Ascending aorta (tissue), 2 donors: ENCODE data around the gene USP47. TPM values are rescaled to one million over a fixed set of nuclear protein-coding genes. Genes with fewer than 3 reads are reported as not detected.
A peak's percentile ranks its signal among the peaks of the same experiment; 100 is the strongest.

ENCODE experiments used
- DNase-seq, 2 donors: peaks; one replicate each; pipeline ENCODE4 v3.0.0-alpha.2; 2019; ENCODE audit warnings: low spot score in 2 of 2
- H3K27ac ChIP-seq, 2 donors: fragments of 200-600 bp; sonication (generic); one replicate each; pipeline ENCODE4 v1.5.1; 2016 to 2017; ENCODE audit warnings: mild to moderate bottlenecking in 1 of 2
- H3K27me3 ChIP-seq: fragments of 200-600 bp; sonication (generic); one replicate; pipeline ENCODE4 v1.5.1; 2017
- H3K36me3 ChIP-seq, 2 donors: fragments of 200-600 bp; sonication (generic); one replicate each; pipeline ENCODE4 v1.5.1; 2016
- H3K4me1 ChIP-seq, 2 donors: fragments of 200-600 bp; sonication (generic); one replicate each; pipeline ENCODE4 v1.5.1; 2016 to 2017; ENCODE audit warnings: mild to moderate bottlenecking in 1 of 2
- H3K4me3 ChIP-seq, 2 donors: fragments of 200-600 bp; sonication (generic); one replicate each; pipeline ENCODE4 v1.5.1; 2016 to 2017; ENCODE audit warnings: mild to moderate bottlenecking in 1 of 2
- H3K9me3 ChIP-seq, 2 donors: fragments of 200-600 bp; sonication (generic); one replicate each; pipeline ENCODE4 v1.5.1; 2016
- intact Hi-C: fragments of 100-400 bp; cut with DNase I; formaldehyde crosslinking; loops from one replicate; pipeline ENCODE4 v1.15.1; 2023
- total RNA-seq: library from RNA; depleted of rRNA; stranded (reverse); fragments of >200 nt; gene quantifications from one replicate; pipeline ENCODE4 v1.1.0, GENCODE V29; 2016
- TF ChIP-seq, protein P1 (sequence below), 3 experiments: fragments of 200-600 bp in 2 of 3; fragments of 450-650 bp in 1 of 3; sonication (generic) in 2 of 3; IDR thresholded peaks; one replicate each; pipeline ENCODE4 v1.5.1; 2016 to 2019; ENCODE audit warnings: antibody characterized with exemption in 3 of 3, mild to moderate bottlenecking in 1 of 3, moderate library complexity in 1 of 3

USP47 gene
- total RNA-seq, 1 donor from 2014 or later = 18.2 TPM

DNA sequence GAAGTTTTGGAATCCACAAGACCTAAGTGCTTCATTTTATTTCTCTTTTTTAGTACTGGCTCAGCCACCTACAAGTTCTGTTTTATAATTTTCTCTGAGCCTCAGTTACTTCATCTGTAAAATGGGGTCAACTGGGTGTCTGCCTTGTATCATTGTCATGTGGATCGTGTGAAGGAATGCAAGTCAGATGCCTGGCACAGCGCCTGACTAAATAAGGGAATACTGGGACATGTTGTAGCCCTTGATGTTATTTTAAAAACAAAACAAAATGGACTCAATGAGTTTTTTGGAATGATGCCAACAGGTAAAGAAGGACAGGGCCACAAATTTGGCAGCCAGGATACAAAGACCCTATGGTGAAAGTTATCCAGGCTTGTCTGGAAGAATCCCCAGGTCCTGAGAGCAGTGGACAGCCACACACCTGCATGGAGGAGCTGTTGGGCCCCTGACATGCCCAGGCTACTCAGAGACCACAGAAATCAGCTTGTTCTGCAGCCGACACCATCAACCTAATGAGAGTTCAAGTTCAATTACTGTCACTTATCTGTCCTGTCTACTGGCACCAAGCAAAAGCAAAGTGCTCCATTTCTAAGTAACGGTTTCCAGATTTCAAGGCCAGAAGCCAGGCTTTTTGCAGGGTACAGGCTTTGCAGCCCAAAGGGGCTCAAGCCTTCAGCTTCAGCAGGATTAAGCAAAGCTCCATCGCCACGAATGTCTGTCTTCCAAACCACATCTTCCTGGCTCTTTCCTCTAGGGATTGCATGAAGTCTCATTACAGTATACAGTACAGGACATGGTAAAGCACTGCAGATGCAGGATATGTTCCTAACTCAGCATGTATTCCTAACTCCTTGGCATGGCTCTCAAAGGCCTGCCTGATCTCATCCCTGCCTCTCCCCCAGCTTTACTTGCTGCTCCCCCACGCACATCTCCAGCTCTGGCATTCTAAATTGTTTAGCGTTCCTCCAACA is 148.3 kb downstream of the USP47 start:
- Histone ChIP-seq H3K9me3 (no peaks in the 10 kb centered on the region), H3K27me3 (no peaks in the 10 kb centered on the region), H3K36me3 (peaks cover 3 to 23% of the 10 kb centered on the region in 2 donors), H3K4me1 (peaks cover 4 to 15% of the 10 kb centered on the region in 2 donors), H3K4me3 (no peak overlapping the region), H3K27ac (peak overlapping the region in 1 of 2 donors; percentile 23)
- intact Hi-C loops = no loop called here
- TF ChIP-seq, protein P1, sequence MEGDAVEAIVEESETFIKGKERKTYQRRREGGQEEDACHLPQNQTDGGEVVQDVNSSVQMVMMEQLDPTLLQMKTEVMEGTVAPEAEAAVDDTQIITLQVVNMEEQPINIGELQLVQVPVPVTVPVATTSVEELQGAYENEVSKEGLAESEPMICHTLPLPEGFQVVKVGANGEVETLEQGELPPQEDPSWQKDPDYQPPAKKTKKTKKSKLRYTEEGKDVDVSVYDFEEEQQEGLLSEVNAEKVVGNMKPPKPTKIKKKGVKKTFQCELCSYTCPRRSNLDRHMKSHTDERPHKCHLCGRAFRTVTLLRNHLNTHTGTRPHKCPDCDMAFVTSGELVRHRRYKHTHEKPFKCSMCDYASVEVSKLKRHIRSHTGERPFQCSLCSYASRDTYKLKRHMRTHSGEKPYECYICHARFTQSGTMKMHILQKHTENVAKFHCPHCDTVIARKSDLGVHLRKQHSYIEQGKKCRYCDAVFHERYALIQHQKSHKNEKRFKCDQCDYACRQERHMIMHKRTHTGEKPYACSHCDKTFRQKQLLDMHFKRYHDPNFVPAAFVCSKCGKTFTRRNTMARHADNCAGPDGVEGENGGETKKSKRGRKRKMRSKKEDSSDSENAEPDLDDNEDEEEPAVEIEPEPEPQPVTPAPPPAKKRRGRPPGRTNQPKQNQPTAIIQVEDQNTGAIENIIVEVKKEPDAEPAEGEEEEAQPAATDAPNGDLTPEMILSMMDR (IDR thresholded peaks at IDR 0.05) = no peak
- peak in 1 of 2 donors; percentile 69 for DNase-seq

DNA sequence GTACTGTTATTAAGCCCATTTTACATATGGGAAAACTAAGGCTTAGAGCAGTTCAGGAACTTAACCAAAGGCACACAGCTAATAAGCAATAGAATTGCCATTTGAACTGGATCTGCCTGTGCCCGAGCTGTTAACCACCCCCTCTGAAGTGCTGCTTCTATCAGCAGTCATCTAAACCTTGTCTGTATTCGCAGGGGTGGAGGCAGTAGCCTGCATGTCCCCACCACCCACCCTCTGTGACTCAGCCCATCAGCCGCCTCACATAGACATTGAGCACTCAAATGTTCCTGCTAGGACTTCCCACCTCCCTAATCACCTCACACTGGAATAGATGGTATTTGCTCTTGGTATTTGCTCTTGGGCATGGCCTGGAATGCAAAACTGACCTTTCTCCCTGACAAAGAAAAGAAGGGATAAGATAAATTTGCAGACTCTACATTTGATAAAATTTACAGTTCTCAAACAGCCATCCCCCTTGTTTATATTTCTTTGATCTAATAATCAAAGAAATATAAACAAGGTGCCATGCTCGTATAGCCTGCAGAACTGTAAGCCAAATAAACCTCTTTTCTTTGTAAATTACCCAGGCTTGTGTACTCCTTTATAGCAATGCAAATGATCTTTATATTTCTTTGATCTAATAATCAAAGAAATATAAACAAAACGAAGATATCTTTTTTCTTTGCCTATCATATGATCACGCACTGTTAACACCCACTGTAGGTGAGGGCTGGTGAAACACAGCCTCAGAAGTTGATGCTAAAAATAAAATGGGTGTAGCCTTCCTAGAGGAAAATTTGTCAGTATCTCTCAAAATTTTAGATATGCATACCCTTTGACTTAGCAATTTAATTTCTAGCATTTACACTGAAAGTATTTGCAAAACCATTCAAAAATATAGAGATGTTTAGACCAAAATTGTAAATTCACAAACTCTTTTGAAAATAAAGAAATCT is 150.8 kb downstream of the USP47 start:
- Histone ChIP-seq H3K27ac (peak overlapping the region in 1 of 2 donors; percentile 25), H3K4me3 (no peak overlapping the region), H3K9me3 (no peaks in the 10 kb centered on the region), H3K36me3 (peaks cover 20 to 46% of the 10 kb centered on the region in 2 donors), H3K4me1 (peaks cover 0 to 5% of the 10 kb centered on the region in 2 donors), H3K27me3 (no peaks in the 10 kb centered on the region)
- peak in 1 of 2 donors; percentile 44 for DNase-seq
- intact Hi-C loops = no loop called here
- TF ChIP-seq, protein P1 (IDR thresholded peaks at IDR 0.05) = no peak

DNA sequence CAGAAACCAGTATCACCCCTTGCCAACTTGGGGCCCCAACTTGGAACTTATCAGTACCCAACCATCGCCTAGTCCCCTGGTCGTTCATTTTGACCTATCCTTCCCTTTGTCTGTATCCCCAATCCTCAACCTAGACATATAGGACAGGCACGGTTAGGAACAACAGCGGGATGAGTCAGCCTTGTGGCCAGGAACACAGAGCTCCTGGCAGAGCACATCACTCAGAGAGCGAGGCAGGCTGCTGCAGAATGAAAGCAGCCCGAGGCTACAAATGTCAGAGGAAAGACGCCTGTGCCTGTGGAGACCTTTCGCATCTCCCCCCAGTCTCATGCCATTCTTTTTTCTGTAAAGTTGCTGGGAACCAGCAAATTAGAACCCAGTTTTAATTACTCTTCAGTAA is 152.1 kb downstream of the USP47 start:
- Histone ChIP-seq H3K27ac (peak overlapping the region; percentile 41 to 53), H3K4me3 (no peak overlapping the region), H3K4me1 (peaks cover 0 to 7% of the 10 kb centered on the region in 2 donors), H3K36me3 (peaks cover 27 to 58% of the 10 kb centered on the region in 2 donors), H3K9me3 (no peaks in the 10 kb centered on the region), H3K27me3 (no peaks in the 10 kb centered on the region)
- intact Hi-C loops = no loop called here
- peak in 1 of 2 donors; percentile 59 for DNase-seq
- TF ChIP-seq, protein P1 (IDR thresholded peaks at IDR 0.05) = no peak

DNA sequence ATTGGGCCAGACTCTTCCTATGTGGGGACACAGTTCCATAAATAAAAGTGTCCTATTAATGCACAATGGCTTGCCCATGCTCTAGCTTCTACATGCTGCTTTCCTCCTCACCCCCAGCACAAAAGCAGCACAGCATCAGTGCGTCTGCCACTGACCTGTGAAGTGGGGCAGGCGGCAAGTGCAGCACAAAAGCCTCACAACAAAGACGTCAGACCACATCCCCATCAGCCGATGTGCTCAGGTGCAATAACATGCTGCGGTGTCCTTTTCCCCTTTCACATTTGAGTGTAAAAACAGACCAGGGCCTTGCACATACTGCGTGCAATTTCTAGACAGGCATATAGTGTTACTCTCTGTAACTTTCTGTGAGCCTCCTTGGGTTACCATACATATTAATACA is 153.8 kb downstream of the USP47 start:
- Histone ChIP-seq H3K36me3 (peaks cover 27 to 56% of the 10 kb centered on the region in 2 donors), H3K27ac (no peak overlapping the region), H3K4me3 (no peak overlapping the region), H3K9me3 (no peaks in the 10 kb centered on the region), H3K27me3 (no peaks in the 10 kb centered on the region), H3K4me1 (peaks cover 0 to 3% of the 10 kb centered on the region in 2 donors)
- TF ChIP-seq, protein P1 (IDR thresholded peaks at IDR 0.05) = no peak
- intact Hi-C loops = no loop called here
- peak in 1 of 2 donors; percentile 57 for DNase-seq

DNA sequence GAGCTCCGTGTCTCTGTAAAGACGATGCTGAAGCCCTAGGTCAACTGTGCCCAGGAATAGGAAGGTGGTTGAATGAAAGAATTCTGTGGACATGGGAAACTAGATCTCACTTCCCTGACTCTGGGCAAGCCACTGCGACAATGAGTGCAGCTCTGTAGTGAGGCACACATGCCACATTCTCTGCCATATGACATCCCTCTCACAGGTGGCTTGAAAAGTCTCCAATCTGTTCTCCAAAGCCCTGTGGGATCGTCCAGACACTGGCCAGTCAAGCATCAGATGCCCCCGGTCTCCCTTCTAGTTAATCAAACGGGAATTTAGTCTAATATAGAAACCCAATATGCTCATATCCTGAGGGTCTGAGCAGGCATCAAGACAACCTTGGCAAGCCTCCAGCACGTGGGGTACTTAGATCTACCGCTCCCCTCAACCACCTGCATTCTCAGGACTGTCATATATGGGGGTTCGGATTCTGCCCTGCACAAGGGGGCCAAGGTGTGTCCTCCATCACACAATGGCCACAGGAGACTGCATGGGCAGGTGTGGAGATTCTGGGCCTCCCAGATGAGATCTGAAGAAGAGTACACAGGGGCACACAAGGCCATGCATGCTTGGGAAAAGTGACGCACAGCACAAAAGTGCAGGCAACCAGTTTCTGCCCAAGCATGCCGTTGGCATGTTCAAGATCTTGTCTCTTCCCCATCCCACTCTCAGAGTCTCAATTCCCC is 154.7 kb downstream of the USP47 start:
- TF ChIP-seq, protein P1 (IDR thresholded peaks at IDR 0.05) = no peak
- H3K27ac ChIP-seq = peak overlapping the region; percentile 57 to 67
- H3K4me1 ChIP-seq = peaks cover 0 to 3% of the 10 kb centered on the region in 2 donors
- intact Hi-C loops = loop anchor here (2.0 kb wide), 1 partner anchor 32 kb away; no protein-coding TSS in a partner anchor
- no peaks in the 10 kb centered on the region for H3K9me3 ChIP-seq
- no peak overlapping the region for H3K4me3 ChIP-seq
- peak in 1 of 2 donors; percentile 61 for DNase-seq
- H3K27me3 ChIP-seq = no peaks in the 10 kb centered on the region
- H3K36me3 ChIP-seq = peaks cover 31 to 59% of the 10 kb centered on the region in 2 donors
